ENCODE data around the gene IL23R.

DNA sequence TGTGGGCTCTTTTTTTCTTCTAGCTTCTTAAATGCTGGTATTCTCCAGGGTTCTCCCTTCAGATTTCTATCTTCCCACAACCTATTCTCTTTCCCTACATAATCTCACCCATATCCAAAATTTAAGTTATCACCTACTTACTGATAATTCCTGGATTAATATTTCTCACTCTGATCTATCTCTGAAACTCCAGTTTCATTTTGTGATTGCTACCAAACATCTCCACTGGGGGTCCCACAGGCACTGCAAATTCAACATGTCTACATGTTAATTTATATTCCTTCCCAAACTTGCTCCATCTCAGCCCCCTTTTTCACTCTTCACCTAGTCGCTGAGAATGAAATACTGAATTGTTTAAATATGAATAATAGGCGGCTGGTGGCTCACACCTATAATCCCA lies 21.6 kb upstream of the IL23R start:
- no peak for TF ChIP-seq POLR2A (IDR thresholded peaks at IDR 0.05; ENCODE audit: low read depth, low read length)
- TF ChIP-seq TAF1 (IDR thresholded peaks at IDR 0.05; ENCODE audit: borderline replicate concordance, low read depth, low read length): no peak
